NCI-H526 treated with DMSO at 0.1 percent for 48 hours (cell line): ENCODE measurements around the gene GDPD4.
A peak's percentile ranks its signal among the peaks of the same experiment; 100 is the strongest.

Source experiments
- DNase-seq: peaks from one replicate; lab custom pipeline; 2025; lab: John Stamatoyannopoulos, UW

GDPD4 gene

DNA sequence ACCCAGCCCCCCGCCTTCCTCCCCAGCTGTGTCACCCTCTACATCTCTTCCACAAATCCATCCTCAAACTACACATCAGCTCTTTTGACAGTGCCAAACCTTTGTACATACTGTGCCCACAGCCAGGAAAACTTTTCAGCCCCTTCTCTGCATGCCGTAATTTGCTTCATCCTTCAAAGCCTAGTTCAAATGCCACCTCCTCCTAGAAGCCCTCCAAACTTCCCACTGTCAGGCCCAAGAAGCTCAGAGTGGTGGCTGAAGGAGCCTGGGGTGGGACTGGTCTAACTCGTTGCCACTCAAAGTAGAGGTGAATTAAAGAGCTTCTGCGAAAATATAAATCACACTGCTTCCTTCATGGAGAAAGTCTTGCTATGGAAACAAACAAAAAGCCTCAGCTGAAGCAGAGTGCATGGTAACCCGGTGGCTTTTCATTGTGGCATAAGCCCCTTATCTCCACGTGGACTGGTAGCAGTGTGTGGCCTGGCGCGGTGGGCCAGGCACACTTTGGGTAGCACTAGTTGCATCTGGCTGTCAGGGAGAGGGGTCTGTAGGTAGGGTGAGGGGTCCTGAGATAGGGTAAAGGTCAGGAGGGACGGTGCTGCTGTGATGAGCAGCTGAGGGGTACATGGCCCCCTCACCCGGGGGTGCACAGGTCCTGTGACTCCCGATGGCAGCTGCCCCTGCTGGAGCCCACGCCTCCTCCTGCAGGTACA, 96.6 kb downstream of the GDPD4 start:
- no peak for DNase-seq

DNA sequence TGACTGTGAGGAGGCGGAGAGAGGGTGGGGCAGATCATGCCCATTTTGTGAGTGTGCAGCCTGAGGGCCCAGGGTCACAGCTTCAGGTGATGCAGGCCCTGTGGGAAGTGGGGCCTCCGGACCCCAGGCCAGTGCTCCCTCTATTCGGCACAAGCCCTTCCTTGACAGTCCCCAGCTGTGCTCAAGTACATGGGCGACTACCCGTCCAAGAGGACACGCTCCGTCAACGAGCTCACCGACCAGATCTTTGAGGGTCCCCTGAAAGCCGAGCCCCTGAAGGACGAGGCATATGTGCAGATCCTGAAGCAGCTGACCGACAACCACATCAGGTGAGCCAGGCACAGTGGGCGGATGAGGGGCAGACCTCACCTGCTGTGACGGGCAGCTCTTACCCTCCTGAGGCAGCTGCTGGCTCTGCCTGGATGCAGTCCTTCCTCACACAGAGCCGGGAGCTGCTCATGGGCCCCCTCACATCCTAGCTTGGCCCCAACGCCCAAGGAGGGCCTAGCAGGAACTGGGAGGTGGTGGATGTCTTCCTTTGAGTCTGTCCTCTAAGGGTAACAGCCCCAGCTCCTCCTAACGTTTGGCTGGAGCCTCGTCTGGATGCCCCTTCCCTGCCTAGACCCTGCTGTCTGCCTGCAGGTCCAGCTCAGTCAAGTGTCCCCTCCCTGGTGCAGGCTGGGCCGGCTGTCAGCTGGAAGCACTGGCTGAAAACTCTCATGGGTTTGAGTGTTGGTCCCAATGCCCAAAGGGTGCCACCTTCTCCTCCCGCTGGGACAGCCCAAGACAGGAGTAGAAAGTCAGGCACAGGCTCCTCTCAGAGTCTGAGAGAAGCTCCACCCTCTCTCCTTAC, 97.4 kb downstream of the GDPD4 start:
- DNase-seq: no peak

DNA sequence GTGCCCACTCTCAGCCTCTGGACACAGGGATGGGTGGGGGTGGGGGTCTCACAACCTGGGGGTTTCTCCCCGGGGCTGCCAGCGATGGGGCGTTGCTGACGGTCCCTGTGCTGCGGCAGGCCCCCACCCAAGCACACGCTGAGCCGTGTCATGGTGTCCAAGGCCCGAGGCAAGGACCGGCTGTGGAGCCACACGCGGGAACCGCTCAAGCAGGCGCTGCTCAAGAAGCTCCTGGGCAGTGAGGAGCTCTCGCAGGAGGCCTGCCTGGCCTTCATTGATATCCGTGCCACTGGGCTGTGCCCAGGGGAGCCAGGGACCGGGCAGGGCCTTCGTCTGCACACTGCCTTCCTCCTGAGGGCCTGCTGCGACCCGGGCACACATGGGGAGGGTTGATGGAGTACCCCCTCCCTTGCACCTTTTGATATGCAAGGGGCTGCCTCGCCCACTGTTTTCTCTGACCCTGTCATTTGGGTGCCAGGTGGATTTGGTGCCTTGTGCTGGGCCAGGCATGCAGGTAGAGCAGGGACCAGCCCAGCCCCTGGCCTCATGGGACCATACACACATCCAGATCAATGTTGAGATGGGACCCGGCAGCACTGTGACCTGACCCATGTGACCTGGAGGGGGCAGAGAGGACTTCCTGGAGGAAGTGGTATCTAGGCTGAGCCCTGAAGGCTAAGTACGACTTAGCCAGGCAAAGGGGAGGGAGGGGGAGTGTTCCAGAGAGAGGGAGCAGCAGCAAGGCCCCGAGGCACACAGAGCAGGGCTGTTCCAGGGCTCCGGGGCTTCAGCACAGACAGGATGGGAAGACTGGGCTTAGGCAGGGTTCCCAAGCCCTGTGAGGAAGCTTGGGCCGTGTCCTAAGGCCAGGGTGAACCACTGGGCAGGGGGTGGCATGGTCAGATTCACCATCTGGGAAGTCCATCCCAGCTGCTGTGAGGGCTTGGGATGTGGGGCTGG, 98.3 kb downstream of the GDPD4 start:
- DNase-seq: no peak

DNA sequence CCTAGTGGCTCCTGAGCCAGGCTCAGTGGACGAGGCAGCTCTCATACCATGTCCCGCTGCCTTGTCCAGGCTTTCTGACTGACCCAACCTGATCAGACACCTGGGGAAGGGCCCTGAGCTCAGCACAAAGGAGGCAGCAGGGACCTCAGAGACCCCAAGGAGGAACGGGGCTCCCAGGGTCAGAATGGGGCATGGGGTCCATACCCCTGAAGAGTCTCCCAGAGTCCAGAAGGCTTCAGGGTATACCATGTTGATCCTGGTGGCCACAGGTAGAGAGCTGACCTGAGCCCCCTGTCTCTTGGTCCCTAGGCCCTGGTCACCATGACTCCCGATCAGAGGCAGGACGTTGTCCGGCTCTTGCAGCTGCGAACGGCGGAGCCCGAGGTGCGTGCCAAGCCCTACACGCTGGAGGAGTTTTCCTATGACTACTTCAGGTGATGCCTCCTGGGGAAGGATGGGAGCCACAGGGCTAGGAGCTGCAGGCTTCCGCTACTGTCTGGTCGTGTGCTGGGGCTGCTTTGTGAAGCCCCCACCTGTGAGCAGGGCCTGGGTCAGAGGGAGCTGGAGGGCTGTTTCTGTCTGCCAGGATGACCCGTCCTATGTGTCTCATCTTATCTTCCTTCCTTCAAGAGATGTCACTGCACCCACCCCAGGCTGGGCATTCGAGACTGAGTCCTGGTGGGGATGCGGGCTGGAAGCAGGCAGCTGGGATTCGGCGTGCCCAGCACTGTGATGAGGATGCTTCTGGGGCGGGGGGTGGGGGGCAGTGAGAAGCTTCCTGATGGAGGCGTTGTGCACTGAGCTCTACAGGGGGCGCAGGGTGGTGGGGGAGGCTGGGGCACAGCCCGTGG, 99.3 kb downstream of the GDPD4 start:
- no peak for DNase-seq

DNA sequence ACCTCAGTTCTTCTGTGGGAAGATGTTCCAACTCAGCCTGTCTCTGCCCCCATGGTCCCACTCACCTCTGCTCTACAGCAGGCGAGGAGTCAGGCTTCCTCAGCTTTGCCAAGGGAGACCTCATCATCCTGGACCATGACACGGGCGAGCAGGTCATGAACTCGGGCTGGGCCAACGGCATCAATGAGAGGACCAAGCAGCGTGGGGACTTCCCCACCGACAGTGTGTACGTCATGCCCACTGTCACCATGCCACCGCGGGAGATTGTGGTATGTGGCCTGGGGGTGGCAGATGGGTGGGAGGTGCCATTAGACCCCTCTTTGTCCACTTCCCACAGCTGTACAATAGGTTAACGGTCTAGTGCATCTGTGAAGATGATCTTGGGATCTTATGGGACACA, 100.1 kb downstream of the GDPD4 start:
- DNase-seq: no peak

DNA sequence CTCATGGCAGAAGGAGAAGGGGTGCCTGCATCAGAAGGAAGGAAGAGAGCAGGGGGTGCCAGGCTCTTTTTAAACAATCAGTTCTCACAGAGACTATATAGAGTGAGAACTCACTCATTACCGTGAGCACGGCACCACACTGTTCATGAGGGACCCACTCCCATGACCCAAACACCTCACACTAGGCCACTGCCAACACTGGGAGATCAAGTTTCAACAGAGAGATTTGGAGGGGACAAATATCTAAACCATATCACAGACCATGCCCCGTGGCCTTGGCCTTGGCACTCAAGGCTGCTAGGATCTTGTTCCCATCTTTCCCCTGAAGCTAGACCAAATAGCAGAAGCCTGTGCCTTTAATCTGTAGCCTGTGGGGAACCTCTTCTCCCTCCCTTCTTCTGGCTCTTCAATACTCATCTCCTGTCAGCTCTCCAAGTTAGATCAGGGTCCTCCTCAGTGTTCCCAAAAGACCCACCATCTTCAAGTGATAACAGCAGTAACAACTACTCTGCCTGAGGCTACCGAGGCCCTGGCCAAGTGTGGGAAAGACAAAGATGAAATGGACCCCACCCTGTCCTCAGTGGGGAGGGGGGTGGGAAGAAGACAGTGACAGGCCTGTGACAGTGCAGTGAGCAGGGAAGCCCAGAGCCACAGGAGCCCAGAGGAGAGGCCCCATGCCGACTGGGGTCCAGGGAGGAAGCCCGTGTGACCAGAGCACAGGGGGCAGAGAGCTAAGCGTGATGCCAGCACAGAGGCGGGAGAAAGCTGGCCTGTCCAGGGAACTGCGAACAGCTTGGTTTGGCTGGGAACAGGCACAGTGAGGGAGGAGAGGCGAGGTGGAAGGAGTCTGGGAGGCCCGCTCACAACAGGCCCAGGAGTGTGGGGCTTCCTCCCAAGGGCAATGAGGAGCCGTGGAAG, 100.9 kb downstream of the GDPD4 start:
- DNase-seq: no peak

DNA sequence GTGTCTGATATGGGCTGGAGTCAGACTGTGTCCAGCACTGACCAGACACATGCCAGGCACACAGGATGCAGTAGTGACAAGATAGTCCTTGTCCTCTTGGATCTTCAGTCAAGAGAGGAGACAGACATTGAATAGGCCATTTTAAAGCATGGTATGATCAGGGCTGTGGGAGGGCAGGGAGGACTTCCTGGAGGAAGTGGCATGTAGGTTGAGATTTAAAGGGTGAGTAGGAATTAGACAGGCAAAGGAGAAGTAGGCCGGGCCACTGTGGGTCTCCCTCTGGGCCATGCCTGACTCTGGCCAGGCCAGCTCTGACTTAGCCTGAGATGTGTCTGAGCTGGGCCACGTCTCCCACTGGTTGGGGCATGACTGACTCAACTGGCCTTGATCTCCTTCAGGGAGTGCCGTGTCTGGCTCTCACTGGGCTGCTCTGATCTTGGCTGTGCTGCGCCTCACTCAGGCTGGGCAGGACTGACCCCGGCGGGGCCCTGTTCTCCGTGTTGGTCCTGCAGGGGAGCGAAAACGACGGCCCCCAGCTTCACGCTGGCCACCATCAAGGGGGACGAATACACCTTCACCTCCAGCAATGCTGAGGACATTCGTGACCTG, 102.2 kb downstream of the GDPD4 start:
- no peak for DNase-seq

DNA sequence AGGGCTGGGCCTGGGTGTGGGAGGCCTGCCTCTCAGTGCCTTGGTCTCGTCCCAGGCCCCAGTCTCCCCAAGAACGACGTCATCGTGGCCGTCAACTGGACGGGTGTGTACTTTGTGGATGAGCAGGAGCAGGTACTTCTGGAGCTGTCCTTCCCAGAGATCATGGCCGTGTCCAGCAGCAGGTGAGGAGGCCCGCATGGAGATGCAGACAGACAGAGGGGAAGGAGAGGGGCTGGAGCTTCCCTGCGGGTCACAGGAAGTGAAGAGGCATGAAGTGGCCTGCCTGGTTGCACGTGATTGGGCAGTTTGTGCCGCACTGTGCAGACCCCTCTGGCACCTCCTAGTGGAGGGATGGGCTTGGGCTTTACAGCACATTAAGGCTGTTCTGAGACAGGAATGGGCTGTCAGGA, 103.0 kb downstream of the GDPD4 start:
- no peak for DNase-seq

DNA sequence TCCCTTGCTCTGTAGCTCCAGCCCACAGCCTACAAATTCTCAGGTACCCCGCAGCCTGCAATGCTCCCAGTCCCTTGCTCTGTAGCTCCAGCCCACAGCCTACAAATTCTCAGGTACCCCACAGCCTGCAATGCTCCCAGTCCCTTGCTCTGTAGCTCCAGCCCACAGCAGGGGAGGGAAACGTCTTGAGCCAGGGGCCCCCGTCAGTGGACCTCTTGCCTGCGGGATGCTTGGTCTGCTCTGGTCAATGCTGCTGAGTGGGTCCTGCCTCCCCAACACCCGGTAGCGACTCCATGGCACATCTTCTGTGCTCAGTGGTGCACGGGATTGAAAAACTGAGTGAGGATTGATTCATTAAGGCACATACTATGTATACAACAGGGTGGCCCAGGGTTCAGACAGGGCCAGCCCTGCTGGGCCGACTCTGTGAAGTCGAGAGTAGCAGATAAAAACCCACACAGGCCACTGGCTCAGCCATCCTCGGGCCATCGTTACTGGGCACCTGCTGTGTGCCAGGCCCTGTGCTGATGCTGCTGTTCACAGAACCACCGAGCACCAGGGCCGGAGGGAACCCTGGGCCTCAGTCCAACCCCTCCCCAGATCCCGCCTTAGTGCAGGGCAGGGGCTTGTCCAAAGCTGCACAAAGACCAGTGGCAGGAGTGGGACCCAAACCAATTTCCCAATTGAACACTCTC, 103.7 kb downstream of the GDPD4 start:
- DNase-seq: no peak

DNA sequence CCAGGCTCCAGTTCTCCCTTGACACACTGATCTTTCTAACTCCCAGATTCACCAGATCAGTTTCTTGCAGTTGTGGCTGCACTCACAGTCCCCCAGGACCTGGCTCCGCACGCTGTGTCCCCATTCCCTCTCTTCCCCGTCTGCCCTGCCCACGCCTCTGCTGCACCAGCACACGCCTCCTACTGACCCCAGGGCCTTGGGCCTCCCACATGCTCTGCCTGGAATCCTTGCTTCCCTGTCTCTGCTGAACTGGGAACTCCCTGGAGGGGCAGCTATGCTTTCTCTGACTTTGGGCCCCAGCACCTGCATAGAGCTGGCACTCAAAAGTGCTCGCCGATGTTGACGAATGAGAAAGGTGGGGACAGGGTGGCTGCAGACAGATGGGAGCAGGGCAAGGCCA, 104.5 kb downstream of the GDPD4 start:
- DNase-seq: no peak

DNA sequence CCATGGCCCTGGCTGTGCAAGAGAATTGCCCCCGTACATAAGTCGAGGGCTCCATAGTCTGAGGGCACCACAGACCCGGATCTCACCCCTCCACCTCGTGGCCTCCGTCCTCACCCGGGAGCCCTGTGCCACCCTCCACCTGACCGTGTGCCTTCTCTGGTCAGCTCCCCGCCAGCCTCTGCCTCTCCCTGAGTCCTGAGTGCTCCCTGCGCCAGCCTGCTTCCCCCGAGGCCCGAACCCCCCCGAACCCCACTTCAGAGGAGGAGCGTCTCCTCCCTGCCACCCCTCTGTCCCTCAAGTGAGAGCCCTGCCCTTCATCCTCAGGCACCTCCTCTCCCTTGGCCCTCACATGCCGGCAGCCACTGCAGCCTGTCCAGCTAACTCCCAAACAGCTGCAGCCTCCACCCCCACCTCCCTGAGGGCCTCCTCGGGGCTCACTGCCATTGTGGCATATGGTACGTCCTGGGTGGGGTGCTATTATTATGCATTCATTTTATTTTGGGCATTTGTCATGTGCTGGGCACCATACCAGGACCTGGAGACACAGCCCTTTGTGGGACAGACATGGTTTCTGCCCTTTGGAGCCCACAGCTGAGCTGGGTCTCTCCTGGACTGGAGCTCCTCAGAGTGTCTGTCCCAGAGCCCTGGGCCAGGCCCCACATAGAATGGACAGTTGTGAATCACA, 106.3 kb downstream of the GDPD4 start:
- DNase-seq: no peak

DNA sequence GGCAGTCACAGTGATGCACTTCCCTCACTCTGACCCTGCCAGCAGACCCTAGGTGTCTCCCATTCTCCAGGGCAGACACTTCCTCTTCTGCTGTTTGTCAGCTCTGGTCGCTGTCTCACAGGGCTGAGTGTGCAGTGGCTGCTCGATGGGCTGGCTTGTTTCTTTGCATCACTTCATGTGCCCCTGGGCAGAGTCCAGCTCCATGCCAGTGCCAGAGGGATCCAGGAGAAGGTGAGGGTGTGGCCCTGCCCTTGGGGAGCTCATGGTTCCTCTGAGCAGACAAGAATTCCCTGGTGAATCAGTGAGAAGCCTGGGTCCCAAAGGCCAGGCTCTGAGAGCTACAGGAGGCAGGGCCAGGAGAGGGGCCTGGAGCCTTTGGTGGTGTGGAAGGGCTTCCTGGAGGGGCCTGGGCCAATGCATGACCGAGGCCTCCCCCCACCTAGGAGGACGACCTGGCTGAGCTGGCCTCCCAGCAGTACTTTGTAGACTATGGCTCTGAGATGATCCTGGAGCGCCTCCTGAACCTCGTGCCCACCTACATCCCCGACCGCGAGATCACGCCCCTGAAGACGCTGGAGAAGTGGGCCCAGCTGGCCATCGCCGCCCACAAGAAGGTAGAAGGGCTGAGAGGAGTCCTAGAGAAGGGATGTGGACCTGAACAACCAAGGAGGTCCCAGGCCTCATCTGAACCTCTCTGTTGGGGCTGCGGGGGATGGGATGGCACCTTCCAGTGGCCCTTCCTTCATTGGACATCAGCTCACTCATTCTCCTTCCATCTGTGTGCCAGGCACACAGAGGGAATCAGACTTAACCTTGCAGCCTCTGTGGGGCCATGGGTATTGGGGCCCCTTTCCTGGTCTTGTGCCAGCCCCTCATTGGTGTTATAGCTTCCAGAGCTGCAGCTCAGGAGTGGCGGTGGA, 107.3 kb downstream of the GDPD4 start:
- DNase-seq: no peak

DNA sequence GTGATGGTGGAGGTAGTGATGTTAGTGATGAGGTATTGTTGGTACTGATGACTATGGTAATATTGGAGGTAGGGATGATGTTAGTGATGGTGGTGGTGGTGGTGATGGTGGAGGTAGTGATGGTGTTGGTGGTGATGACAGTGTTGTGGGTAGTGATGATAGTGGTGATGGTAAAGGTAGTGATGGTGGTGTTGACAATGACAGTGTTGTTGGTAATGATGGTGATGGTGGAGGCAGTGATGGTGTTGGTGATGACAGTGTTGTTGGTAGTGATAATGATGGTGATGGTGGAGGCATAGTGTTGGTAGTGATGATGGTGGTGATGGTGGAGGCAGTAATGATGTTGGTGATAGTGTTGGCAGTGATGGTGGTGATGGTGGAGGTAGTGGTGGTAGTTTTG, 108.3 kb downstream of the GDPD4 start:
- no peak for DNase-seq

DNA sequence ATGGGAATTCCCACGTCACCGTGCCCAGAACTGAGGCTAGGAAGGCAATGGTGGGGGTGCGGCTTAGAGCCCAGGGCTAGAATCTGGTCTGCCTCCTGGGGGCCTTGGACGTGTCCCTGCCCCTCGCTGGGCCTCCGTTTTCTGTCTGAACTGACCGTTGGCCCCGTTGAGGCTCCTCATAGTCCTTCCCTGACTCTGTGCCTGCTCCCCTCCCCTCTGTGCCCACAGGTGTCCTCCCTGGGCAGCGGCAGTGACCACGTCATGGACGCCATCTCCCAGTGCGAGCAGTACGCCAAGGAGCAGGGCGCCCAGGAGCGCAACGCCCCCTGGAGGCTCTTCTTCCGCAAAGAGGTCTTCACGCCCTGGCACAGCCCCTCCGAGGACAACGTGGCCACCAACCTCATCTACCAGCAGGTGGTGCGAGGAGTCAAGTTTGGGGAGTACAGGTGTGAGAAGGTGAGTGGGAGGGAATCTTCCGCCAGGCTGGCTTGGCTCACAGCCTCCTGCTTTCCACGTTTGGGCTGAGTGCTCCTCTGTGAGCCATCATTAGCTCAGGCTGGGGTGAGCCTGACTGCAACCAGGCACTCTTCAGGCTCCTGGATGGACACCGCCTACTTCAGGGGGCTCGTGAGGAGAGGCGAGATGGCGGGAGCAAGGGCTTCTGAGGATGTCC, 109.5 kb downstream of the GDPD4 start:
- DNase-seq: peak; percentile 88

DNA sequence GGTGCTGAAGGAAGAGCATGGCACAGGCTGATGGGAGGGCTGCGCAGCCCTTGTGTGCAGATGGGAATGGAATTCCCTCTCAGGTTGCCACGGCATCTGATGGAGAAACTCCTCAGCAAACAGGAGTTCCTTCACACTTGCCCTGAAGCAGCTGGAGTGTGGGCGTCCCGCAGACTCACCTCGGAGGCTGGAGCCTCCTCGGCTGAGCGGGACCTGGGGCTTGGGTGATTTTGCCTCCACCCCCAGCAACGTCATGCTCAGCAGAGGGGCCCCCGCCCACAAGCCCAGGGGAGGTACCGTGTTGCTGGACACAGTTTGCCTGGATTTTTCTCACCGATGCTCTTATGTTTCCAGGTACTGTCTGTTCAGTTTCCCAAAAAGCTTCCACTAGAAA, 110.1 kb downstream of the GDPD4 start:
- no peak for DNase-seq

DNA sequence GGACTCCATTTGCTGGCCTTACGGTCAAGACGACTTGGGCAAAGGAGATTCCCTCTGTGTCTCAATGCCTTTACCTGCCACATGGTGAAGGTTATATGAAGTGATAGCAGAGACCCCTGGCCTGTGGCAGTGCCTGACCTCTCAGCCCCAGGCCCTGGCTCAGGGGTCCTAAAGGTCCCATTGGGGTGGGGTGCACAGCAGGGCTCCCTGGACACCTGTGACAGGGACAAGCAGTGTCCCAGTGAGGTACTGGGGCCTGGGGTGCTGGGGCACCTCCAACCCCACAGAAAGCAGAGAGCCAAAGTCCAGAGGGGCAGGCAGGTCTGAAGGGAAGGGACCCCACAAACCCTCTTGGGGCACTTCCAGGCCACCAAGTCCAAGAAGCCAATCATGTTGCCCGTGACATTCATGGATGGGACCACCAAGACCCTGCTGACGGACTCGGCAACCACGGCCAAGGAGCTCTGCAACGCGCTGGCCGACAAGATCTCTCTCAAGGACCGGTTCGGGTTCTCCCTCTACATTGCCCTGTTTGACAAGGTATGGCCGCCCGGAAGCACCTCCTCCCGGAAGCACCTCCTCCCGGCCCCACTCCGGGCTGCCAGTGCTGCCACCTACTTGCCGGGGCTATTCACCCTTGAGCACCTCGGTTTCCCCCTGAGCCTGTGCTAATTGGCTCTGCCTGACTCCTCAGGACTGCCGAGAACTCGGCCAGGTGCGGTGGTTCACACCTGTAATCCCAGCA, 111.0 kb downstream of the GDPD4 start:
- DNase-seq: no peak
